Endometrial microvascular endothelial cells (primary cell): Measurements from ENCODE around the gene RPRML. TPM values are rescaled to one million over a fixed set of nuclear protein-coding genes. Genes with fewer than 3 reads are reported as not detected.
"Not testable (repeated sequence)": the region's sequence is repeated elsewhere in the genome, so short reads cannot be mapped to it uniquely, and the experiment has no call there.

Source experiments
- in situ Hi-C: cut with HindIII; loops from 2 replicates; pipeline ENCODE4 v1.10.0; 2017; ENCODE audit warnings: low sequenced_read_pairs, low pct_unique_long_range_greater_than_20kb; ENCODE audit errors: inconsistent ontology term
- total RNA-seq: library from RNA; depleted of rRNA; stranded (reverse); fragments of >200 nt; gene quantifications from one replicate; pipeline ENCODE4 v1.2.3, GENCODE V29; 2015; ENCODE audit errors: inconsistent ontology term

Gene RPRML
- not detected for total RNA-seq

DNA sequence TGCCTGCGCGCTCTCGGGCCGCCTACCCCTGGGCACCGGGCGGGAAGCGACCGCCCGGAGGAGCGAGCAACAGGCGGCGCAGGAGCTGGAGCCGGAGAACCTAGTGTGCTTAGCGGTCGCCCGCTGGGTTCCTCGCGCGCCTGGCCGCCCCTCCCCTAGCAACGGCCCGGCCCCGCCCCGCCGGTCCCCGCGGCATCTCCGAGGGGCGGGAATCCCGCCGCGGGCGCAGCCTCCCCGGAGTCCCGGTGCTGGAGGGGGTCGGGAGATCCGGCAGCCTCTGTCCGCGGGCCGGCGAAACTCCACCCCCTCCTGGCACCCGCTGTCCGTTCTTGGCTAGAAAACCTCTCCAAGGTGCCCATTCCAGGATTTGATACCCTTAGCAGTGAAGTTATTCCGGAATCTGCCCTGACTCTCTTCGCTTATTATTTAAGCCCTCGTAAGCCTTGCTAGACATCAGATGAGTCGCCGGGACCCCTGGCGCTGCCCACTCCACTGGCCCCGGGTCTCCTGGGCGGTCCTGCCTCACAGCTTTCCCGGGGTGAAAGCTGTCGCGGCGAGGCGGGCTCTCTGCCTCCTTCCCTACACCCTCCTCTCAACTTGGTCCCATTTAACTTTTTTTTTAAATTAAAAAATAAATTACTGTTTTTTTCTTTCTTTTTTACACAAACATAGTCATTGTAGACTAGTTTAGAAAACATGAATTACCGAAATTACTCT lies at the start of gene RPRML:
Gene RPRML (minus strand): TSS at position 107 of the 717 bp plus-strand sequence. CDS start 246 bp downstream, outside the sequence.
- in situ Hi-C loops = no loop called here

DNA sequence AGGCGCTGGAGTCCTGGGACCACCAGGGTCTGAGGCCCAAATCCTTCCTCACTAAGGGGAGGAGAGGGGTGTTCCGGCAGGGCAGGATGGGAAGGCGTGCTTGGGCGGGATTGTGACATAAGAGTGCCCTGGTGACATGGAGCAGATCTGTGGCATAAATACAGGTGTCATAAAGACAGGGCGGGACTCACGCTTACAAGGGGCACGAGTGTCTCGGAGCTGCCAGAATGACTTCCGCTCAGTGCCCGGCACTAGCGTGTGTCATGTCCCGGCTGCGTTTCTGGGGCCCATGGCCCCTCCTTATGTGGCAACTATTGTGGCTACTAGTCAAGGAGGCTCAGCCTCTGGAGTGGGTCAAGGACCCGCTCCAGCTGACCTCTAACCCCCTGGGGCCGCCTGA lies 37.9 kb upstream of the RPRML start:
- in situ Hi-C loops = not testable (repeated sequence)

DNA sequence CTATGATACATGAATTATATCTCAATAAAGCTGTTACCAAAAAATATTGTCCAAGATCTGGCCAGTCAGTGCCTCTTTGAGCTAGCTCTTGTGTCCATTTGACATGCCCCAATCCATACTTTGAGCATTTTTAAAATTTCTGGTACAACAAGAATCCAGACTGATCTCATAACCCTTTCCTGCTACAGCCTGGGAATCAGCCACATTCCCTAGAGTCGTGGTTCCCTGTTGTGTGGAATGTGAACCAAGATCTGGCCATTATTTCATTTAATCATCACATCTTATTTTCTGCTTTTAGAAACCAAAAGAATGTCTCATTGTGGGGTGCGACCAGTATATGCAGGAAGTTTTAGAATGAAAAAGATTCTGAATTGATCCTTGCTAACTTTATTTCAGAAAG lies 34.3 kb upstream of the RPRML start:
- in situ Hi-C loops = no loop called here

DNA sequence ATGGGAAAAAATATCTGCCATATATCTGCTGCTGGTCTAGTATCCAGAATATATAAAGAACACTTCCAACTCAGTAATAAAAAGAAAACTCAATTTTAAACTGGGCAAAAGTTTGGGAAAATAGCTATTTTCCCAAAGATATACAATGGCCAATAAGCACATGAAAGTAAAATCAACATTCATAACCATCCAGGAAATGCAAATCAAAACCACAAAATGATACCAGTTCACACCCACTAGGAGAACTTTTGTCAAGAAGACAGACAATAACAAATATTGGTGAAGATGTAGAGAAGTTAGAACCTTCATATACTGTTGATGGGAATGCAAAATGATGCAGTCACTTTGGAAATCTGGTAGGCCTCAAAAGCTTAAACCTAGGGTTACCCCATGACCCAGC lies 33.4 kb upstream of the RPRML start:
- in situ Hi-C loops = no loop called here

DNA sequence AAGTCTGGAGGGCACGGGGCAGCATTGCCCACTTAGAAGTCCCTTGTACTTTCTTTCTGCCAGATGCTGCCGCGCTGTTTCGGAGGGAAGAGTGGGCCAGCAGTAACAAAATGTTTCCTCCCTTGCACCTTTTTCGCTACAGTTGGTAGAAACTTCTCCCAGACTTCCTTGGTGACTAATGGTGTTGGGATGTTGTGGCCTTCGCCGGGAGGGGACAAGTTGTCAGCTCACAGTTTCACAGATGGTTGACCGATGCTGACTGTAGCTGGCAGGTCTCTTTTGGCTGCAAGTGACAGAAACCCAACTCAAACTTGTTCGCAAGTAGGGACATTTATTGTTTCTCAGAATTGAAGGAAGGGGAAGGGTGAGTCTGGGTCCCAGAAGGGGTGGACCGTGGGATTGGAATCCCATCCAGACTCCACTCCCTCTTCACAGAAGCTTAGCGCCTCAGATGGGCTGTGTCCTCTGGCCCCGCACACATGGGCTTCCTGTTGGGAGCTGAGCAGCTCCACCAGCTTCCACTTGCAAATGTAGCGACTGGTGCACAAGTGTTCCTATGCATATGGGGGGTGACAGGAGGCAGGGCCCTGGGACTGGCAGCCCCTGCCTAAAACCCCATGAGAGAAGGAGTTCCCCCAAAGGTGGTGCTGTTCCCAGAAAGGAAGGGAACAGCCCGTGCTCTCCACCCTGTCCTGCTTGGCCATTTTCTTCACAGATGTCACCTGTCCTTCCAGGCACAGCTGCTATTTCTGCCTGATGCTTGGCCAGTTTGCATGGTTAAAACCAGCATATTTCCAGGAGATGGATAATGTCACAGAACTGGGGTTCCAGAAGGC lies 30.9 kb upstream of the RPRML start:
- in situ Hi-C loops = no loop called here

DNA sequence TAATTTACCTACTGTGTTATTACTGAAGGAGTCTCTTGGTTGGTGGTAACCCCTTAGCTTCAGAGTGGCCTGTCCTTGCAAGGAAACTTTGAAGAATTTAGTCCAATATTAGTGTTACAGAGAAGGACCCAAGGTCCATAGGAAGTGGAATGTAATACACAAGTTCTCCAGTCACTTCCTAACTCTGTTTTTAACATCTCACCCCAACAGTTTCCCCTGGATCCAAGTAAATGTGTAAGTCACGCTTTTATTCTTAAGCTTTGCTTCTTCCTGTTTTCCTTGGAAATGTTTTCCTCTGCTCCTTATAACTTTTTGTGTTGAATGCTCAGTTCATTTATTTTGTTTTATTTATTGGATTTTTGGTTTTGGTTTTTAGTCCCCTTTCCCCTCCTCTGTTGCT lies 25.9 kb upstream of the RPRML start:
- in situ Hi-C loops = no loop called here

DNA sequence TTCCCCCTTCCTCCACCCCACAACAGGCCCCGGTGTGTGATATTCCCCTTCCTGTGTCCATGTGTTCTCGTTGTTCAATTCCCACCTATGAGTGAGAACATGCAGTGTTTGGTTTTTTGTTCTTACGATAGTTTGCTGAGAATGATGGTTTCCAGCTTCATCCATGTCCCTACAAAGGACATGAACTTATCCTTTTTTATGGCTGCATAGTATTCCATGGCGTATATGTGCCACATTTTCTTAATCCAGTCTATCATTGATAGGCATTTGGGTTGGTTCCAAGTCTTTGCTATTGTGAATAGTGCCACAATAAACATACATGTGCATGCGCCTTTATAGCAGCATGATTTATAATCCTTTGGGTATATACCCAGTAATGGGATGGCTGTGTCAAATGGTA lies 24.8 kb upstream of the RPRML start:
- in situ Hi-C loops = not testable (repeated sequence)

DNA sequence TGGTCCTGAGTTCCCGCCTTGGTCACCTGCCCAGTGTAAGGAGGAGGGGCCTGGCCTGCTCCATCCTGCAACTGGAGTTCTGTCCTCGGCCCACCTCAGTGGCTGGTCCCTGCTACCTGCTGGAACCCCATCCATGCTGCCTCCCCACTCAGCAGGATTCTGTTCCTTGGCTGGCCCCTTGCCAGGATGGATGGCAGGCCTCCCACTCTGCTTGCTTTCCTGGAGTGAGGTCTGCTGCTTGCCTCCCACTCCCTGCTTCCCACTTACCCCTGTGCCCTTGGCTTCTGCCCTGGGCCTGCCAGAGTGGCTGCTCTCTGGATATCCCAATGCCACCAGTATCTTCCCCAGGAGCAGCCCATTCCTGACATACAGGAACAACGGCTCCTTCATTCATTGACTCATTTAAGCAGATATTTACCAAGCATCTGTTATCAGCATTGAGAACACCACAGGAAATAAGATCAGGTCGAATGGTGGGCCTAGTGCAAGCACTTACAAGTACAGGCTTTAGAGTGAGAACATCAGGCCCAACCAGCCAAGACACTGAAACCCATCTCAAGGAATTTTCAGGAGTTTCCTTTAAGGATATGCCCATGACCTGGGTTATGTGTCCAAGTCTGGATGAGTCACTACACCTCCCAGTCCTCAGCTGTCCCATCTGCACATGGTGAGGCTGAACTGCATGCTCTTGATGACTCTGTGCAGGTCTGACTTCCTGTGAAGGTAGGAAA lies 17.0 kb upstream of the RPRML start:
- in situ Hi-C loops = no loop called here

DNA sequence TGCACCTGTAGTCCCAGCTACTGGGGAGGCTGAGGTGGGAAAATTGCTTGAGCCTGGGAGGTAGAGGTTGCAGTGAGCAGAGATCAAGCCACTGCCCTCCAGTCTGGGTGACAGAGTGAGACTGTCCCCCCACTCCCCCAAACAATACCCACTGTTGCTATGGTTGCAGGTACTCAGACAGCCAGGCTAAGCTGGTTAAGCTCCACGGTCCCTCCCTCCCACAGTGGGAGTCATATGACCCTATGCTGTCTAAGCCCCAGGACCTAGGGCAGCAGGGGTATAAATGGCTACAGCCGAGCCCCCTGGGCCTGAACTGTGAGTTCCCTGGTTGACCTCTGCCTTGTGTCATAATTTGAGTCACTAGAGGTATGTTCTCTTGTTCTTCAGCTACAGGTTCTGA lies 15.9 kb upstream of the RPRML start:
- in situ Hi-C loops = no loop called here

DNA sequence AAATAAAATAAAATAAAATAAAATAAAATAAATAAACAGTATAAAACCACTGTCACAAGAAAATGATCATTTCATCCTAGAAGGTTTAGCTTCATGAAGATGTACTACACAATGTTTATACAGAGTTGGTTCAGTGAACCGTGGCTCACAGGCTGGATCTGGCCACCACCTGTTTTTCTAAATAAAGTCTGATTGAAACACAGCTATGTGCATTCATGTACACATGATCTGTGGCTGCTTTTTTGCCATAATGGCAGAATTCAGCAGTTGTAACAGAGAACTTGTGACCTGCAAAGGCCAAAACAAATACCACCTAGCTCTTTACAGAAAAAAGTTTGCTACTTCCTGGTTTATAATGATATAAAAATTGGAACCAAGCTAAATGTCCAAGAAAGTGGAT lies 12.6 kb upstream of the RPRML start:
- in situ Hi-C loops = no loop called here

DNA sequence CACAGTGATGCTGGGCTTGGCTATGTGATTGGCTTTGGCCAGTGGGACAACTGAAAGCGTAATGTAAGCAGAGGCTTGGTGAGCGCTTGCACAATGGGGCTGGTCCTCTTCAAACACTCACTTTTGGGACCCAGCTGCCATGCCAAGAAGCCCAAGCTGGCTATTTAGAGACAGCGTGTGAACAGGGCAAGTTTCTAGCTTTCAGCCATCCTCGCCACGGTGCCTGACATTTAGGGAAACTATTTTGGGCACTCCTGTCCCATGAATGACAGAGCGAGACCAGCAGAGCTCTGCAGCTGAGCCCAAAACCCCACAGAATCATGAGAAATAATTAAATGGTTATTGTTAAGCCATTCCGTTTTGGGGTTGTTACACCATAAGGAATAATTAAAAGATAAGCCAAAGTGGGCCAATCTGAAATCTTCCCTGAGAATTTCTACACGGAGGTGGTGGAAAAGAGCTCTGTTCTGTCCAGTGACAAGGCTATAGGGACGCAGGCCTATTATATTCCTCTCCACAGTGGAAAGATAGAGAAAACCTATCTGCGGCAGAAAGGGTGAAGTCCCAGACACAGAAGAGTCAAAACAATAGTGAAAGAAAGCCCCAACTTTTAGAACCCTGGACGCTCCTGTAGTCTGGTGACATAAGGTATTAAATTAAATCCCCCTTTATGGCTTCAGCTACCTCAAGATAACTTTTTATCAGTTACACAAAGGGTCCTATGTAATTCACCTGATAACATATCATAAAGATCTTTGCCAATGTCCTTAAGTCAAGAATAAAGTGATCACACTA lies 10.8 kb upstream of the RPRML start:
- in situ Hi-C loops = no loop called here

DNA sequence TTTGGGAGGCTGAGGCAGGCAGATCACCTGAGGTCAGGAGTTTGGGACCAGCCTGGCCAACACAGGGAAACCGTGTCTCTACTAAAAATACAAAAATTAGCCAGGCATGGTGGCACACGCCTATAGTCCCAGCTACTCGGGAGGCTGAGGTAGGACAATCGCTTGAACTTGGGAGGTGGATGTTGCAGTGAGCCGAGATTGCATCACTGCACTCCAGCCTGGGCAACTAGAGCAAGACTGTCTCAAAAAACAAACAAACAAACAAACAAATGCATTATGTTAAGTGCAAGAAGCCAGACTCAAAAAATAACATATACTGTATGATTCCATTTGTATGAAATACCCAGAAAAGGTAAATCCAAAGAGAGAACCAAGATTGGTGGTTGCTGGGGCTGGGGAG lies 8.9 kb upstream of the RPRML start:
- in situ Hi-C loops = not testable (repeated sequence)

DNA sequence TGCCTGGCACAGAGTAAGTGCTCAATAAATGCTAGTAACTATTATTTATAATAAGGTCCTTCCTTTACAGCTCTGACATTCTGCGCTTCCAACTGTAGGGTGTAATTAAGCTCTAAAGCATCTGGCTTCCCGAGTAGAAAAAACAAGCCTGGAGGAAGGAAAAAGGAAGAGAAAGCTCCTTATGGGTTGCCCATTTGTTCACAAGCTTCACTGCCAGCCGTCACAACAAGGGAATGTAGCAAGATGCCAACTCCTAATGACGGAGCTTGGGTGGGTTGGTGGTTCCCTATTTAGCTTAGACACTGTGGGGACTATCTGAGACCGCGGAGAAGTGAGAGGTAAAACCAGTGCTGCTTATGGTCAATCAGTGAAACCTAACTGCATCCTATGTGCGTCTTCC lies 7.3 kb upstream of the RPRML start:
- in situ Hi-C loops = no loop called here

DNA sequence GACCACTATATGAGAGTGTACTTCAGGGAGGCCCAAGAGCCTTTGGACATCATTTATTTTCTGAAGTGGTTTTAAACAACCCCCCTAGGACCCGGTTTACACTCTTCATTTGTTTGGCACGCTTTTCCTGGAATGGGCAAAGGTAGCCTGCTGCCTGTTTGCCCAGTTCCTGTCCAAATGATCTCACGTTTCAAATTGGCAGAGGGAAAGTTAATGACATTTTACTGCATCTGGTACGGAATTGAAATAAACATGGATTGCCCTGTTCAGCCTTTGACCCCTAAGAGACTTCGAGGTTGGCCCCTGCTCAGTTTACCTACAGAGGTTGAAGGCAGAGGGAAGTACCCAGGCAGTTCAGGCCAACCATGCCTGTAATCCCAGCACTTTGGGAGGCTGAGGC lies 5.8 kb upstream of the RPRML start:
- in situ Hi-C loops = no loop called here

DNA sequence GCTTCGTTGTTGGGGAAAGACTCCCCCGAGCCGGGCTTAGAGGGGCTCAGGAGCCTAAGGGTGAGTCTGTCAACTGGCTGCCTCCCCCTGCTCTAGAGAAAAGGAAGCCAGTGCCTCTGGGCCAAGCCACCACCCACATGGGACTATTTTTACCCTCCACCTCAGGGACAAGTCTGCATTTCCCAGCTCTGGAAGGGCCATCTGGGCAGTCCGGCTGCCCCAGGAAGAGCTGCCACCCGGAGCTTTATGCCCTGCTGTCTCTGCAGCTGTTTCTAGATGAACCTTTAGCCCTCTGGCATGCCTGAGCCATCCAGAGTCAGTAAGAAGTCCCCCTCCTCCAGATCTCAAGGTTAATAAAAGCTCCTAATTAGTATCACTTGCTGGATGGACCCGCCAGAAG lies 5.3 kb upstream of the RPRML start:
- in situ Hi-C loops = no loop called here

DNA sequence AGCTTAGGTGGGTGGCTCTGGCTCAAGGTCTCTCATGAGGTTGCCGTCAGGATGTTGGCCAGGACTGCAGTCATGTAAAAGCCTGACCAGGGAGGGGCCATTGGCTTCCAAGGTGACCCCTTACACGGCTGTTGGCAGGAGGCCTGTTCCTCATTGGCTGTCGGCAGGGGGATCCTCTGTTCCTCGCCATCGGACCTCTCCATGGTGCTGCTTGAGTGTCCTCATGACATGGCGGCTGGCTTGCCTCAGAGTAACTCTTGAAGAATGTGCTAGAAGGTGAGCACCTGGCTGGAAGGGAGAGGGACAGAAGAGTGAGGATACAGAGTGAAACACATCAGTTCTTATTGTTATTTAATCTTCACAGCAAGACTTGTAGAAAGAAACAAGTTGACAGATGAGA lies 4.7 kb upstream of the RPRML start:
- in situ Hi-C loops = no loop called here

DNA sequence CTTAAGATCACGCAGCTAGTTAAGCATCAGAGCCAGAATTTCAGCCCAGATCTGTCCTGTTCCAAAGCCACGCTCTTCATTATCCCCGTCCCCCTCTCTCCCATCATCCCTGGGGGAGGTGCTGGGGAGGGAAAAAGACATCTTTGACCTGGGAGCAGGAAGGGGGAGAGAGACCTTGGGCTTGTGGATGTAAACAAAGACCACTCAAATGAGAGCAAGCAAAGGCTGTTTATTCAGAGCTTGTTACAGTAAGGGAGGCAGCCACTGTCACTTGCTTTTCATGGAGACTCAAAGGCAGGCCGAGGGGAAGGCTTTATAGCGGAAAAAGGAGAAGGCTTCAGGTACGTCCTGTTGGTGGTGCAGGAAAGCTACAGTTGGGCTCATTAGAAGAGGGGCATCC lies 3.5 kb upstream of the RPRML start:
- in situ Hi-C loops = no loop called here

DNA sequence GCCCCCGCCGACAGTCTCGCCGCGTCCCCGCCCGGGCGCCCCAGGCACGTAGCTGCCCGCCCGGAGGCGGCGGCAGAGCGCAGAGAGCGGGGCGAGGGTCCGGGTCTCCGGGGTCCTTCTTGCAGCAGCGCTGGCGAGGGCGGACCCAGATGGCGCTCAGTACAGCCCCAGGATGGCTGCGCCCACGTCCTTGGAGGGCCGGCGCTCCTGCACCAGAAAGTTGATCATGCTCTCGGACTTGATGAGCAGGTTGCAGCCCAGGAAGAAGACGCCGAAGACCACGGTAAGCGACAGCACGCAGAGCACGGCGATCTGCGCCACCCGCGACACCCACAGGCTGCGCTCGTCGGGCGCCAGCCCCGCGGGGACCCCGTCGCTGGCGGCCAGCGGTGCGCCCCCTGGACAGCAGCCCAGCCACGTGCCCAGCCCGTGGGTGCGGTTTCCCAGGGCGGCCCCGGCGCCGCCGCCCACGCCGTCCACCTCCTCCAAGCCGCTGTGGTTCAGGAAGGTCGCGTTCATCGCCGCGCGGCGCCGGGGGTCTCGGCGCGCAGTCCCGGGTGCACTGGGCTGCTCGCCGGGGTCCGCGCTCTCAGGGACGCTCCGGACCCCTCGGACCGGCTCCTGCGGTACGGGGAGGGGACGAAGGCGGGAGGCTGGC lies 435 bp downstream of the RPRML start:
- in situ Hi-C loops = no loop called here
